Astrocyte of the cerebellum (primary cell): ENCODE data around the gene PTGES.
"Not testable (repeated sequence)": the region's sequence is repeated elsewhere in the genome, so short reads cannot be mapped to it uniquely, and the experiment has no call there.

Experiments used
- DNase-seq: peaks from one replicate; pipeline ENCODE4 v3.0.0-alpha.2; 2011; ENCODE audit warnings: low read depth
- H3K4me3 ChIP-seq: 2 replicates; pipeline ENCODE4 v1.5.1; 2011; ENCODE audit warnings: mild to moderate bottlenecking, low read depth, low read length, moderate library complexity
- in situ Hi-C: cut with HindIII; loops from 2 replicates; pipeline ENCODE4 v1.10.0; 2017; ENCODE audit warnings: low sequenced_read_pairs
- TF ChIP-seq, protein P1 (sequence below): IDR thresholded peaks from 2 replicates; pipeline ENCODE4 v1.5.1; 2012; ENCODE audit warnings: low read length, low read depth, moderate library complexity, mild to moderate bottlenecking; ENCODE audit errors: missing control alignments

Gene PTGES

DNA sequence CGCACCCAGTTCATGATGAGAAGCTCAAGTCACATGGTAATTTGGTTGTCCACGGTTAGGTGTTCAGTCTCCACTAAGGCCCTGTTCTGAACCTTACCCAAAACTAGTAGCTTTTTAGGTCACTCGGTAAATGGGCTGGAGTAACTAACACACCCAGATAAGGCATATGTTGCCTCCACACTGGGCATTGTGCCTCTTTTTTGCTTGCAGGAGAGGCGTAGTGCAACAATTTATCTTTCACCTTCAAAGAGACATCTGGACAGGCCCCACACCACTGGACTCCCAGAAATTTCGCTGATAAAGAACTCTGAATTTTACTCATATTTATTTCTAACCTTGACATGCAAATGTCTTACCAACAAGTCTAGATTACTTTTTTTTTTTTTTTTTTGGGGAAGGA is 16.8 kb upstream of the PTGES start:
- no peak for DNase-seq
- in situ Hi-C loops: no loop called here
- TF ChIP-seq, protein P1, sequence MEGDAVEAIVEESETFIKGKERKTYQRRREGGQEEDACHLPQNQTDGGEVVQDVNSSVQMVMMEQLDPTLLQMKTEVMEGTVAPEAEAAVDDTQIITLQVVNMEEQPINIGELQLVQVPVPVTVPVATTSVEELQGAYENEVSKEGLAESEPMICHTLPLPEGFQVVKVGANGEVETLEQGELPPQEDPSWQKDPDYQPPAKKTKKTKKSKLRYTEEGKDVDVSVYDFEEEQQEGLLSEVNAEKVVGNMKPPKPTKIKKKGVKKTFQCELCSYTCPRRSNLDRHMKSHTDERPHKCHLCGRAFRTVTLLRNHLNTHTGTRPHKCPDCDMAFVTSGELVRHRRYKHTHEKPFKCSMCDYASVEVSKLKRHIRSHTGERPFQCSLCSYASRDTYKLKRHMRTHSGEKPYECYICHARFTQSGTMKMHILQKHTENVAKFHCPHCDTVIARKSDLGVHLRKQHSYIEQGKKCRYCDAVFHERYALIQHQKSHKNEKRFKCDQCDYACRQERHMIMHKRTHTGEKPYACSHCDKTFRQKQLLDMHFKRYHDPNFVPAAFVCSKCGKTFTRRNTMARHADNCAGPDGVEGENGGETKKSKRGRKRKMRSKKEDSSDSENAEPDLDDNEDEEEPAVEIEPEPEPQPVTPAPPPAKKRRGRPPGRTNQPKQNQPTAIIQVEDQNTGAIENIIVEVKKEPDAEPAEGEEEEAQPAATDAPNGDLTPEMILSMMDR: no peak
- H3K4me3 ChIP-seq: no peak overlapping the region

DNA sequence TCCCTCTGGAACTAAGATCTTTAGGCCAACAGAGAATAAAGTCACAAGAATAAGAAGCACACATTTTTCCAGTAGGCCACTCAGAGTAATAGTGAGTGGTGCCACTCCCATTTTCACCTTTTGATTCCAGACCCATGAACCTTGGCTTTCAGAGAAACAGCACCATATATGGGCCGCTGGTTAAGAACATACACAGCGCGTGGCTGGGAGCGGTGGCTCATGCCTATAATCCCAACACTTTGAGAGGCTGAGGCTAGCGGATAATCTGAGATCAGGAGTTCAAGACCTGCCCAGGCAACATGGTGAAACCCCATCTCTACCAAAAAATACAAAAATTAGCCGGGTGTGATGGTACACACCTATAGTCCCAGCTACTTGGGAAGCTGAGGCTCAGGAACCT is 15.6 kb upstream of the PTGES start:
- no peak for DNase-seq
- H3K4me3 ChIP-seq: no peak overlapping the region
- TF ChIP-seq, protein P1: no peak
- in situ Hi-C loops: no loop called here

DNA sequence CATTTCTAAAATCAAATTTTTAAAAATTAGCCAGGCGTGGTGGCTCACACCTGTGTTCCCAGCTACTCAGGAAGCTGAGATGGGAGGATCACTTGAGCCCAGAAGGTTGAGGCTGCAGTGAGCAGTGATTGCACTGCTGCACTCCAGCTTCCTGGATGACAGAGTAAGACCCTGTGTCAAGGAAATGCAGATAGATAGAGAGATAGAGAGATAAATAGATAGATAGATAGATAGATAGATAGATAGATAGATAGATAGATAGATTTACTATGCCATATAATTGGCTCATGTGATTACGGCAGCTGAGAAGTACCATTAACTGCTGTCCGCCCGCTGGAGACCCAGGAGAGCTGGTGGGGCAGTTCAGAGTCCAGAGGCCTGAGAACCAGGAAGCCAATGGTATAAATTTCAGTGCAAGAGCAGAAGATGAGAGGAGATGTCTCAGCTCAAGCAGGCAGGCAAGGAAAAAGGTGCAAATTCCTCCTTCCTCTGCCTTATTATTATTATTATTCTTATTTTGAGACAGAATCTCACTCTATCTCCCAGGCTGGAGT is 13.0 kb upstream of the PTGES start:
- H3K4me3 ChIP-seq: no peak overlapping the region
- TF ChIP-seq, protein P1: no peak
- in situ Hi-C loops: no loop called here
- no peak for DNase-seq

DNA sequence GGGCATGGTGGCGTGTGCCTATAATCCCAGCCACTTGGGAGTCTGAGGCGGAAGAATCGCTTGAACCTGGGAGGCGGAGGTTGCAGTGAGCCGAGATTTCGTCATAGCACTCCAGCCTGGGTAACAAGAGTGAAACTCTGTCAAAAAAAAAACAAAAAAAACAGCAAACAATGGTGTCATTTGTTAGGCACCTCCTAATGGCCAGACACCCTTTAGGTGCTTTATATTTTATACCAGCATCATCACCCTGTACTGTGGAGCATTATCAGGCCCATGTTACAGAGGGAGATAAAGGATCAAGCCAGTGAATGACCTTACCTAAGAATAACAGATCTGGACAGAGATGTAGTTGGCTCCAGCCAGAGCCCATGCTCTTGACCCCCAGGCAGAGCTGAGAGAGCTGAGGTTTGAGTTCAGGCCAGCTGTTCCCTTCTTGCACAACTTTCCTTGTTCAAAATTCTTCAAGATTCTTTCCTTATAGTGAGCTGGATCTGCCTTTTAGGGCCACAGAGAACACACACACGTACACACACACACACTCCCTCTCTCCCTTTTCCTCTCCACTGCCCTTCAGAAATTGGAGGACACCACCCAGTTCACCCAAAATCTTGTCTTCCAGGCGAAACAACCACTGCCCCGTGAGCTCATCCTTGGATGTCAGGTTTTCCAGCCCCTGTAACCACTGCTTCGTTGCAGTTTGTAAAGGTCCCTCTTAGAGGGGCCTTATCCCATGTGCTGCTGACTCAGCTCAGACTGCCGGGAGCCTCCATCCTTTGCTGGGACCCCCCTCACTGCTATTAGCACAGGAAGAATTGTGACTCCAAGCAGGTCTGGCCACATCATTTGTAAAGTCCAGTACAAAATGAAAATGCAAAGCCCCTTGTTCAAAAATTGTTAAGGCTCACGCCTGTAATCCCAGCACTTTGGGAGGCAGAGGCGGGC is 10.4 kb upstream of the PTGES start:
- in situ Hi-C loops: no loop called here
- H3K4me3 ChIP-seq: no peak overlapping the region
- TF ChIP-seq, protein P1: no peak
- peak; percentile 62 for DNase-seq

- DNase-seq, in situ Hi-C loops, H3K4me3 ChIP-seq: not testable (repeated sequence)
Observed at GRCh38 chr9:129762370-129762984, 9.6 kb upstream of the PTGES start.

- DNase-seq: no peak
- TF ChIP-seq, protein P1: no peak
- in situ Hi-C loops: no loop called here
- no peak overlapping the region for H3K4me3 ChIP-seq
Observed at GRCh38 chr9:129761901-129762369, 9.1 kb upstream of the PTGES start.

DNA sequence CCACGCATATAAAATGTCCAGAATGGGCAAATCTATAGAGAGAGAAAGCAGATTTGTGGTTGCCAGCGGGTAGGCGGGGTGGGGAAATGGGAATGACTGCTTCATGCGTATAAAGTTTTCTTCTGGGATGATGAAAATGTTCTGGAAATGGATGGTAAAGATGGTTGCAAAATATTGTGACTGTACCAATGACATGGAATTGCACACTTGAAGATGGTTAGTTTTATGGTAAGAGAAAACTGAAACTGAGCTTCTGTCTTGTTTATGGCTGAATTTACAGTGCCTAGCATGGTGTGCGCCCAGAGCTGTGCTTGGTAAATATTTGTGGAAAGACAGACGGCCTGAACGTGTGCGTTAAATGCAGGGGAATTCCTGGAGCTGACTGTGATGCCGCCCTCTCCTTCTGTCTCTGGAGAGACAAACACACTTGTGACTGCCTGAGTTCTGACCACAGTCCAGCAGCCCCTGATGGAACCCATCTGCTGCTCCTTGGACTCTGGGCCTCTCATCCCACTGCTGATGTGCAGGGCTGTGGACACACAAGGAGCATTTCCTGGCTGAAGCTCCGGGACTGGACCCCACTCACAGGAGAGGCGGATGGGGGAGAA is 8.6 kb upstream of the PTGES start:
- H3K4me3 ChIP-seq: no peak overlapping the region
- in situ Hi-C loops: no loop called here
- TF ChIP-seq, protein P1: no peak
- DNase-seq: no peak

DNA sequence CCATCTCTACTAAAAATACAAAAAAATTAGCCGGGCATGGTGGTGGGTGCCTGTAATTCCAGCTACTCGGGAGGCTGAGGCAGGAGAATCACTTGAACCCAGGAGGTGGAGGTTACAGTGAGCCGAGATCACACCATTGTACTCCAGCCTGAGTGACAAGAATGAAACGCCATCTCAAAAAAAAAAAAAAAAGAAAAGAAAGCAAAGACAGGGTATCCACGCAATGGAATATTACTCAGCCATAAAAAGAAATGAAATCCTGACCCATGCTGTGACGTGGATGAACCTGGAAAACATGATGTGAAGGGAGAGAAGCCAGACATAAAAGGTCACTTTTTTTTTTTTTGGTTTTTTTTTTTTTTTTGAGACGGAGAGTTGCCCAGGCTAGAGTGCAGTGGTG is 7.9 kb upstream of the PTGES start:
- in situ Hi-C loops, H3K4me3 ChIP-seq, DNase-seq: not testable (repeated sequence)
